Testis (tissue), 3 donors: ENCODE data around the gene G2E3. TPM values are rescaled to one million over a fixed set of nuclear protein-coding genes. Genes with fewer than 3 reads are reported as not detected.
"Not testable (repeated sequence)": the region's sequence is repeated elsewhere in the genome, so short reads cannot be mapped to it uniquely, and the experiment has no call there.

Experiments used
- DNase-seq: peaks from one replicate; pipeline ENCODE4 v3.0.0-alpha.2; 2019
- H3K27ac ChIP-seq, 2 donors: fragments of 200-600 bp; sonication (generic); one replicate each; pipeline ENCODE4 v1.5.1; 2019
- H3K27me3 ChIP-seq: fragments of 200-600 bp; sonication (generic); one replicate; pipeline ENCODE4 v1.5.1; 2019
- H3K36me3 ChIP-seq: fragments of 200-600 bp; sonication (generic); one replicate; pipeline ENCODE4 v1.5.1; 2017; ENCODE audit warnings: low read depth; ENCODE audit errors: missing control alignments
- H3K4me1 ChIP-seq: fragments of 200-600 bp; sonication (generic); one replicate; pipeline ENCODE4 v1.5.1; 2019
- H3K4me3 ChIP-seq, 2 donors: fragments of 200-600 bp; sonication (generic); one replicate each; pipeline ENCODE4 v1.5.1; 2017 to 2019
- H3K9me3 ChIP-seq: fragments of 200-600 bp; sonication (generic); one replicate; pipeline ENCODE4 v1.5.1; 2017
- CTCF ChIP-seq, 3 experiments: fragments of 450-650 bp in 2 of 3; fragments of 200-600 bp in 1 of 3; sonication (generic) in 1 of 3; IDR thresholded peaks; one replicate each; pipeline ENCODE4 v1.5.1; 2016 to 2019; ENCODE audit warnings: antibody characterized with exemption in 3 of 3, mild to moderate bottlenecking in 2 of 3, moderate library complexity in 1 of 3
- POLR2A ChIP-seq: fragments of 450-650 bp; IDR thresholded peaks from one replicate; pipeline ENCODE4 v1.6.1; 2017; ENCODE audit warnings: antibody characterized with exemption, mild to moderate bottlenecking, moderate library complexity
- WGBS, 2 donors: methylation state at CpG; one replicate each; pipeline ENCODE4 v1.1.5; 2018; 5-methylcytosine and 5-hydroxymethylcytosine counted together
- intact Hi-C: fragments of 100-400 bp; cut with DNase I; formaldehyde crosslinking; loops from one replicate; pipeline ENCODE4 v1.15.1; 2023; ENCODE audit warnings: low total_unique reads
- polyA plus RNA-seq: library from polyadenylated mRNA; stranded (reverse); fragments of 350-450 nt; fragmentation: Illumina TruSeq; extraction: RNeasy Lipid Tissue Mini Kit (QIAGEN cat#74804); gene quantifications from one replicate; pipeline ENCODE4 v1.2.3, GENCODE V29; 2014; ENCODE audit warnings: low read depth, low replicate concordance; ENCODE audit not compliant: insufficient read depth
- total RNA-seq, 2 donors: library from RNA; depleted of rRNA; stranded (reverse); fragments of >200 nt; gene quantifications; one replicate each; pipeline ENCODE4 v1.2.3, GENCODE V29; 2016

G2E3 gene
- total and polyA plus RNA-seq, 3 donors from 2014 or later = 29.5 to 53.2 (median 42.7) TPM

- Histone ChIP-seq H3K4me3 (no peak overlapping the region), H3K36me3 (no peaks in the 10 kb centered on the region), H3K9me3 (no peaks in the 10 kb centered on the region), H3K27me3 (no peaks in the 10 kb centered on the region), H3K27ac (no peak overlapping the region), H3K4me1 (no peaks in the 10 kb centered on the region)
- TF ChIP-seq POLR2A (no peak), CTCF (IDR thresholded peaks at IDR 0.05) (no peak)
- intact Hi-C loops = no loop called here
- no peak for DNase-seq
Measured at GRCh38 chr14:30630248-30630647, 71.3 kb downstream of the G2E3 start.

GRCh38 chr14:30632730-30633129 lies 73.8 kb downstream of the G2E3 start:
- TF ChIP-seq CTCF (IDR thresholded peaks at IDR 0.05) (no peak), POLR2A (no peak)
- H3K4me3 ChIP-seq = no peak overlapping the region
- no peaks in the 10 kb centered on the region for H3K36me3 ChIP-seq
- no peaks in the 10 kb centered on the region for H3K9me3 ChIP-seq
- intact Hi-C loops = no loop called here
- DNase-seq = no peak
- no peaks in the 10 kb centered on the region for H3K27me3 ChIP-seq
- no peaks in the 10 kb centered on the region for H3K4me1 ChIP-seq
- WGBS, 2 donors = 97 to 100% methylated on average over 1 of the region's 1 CpG
- no peak overlapping the region for H3K27ac ChIP-seq

DNA sequence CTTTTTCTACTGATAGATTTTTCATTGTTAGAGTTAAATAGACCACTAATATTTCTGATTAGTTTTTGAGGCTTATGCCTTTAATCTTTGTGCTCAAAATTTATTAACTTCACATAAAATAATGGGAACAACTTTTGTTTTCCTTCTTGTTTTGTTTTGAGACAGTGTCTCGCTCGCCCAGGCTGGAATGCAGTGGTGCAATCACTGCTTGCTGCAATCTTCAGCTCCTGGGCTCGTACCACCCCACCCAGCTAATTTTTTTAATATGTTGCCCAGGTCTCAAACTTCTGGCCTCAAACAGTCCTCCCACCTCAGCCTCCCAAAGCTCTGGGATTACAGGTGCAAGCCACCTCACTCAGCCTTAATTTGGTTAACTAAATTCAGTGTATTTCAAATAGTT lies 80.0 kb downstream of the G2E3 start:
- Histone ChIP-seq H3K4me3 (no peak overlapping the region), H3K27me3 (no peaks in the 10 kb centered on the region), H3K36me3 (no peaks in the 10 kb centered on the region), H3K27ac (no peak overlapping the region), H3K4me1 (no peaks in the 10 kb centered on the region), H3K9me3 (no peaks in the 10 kb centered on the region)
- no peak for TF ChIP-seq CTCF (IDR thresholded peaks at IDR 0.05)
- intact Hi-C loops = no loop called here
- 89 to 94% methylated on average over 3 of the region's 3 CpGs for WGBS, 2 donors
- DNase-seq = no peak

GRCh38 chr14:30641207-30641606 lies 82.2 kb downstream of the G2E3 start:
- Histone ChIP-seq H3K27ac (no peak overlapping the region), H3K4me1 (no peaks in the 10 kb centered on the region), H3K4me3 (no peak overlapping the region), H3K9me3 (no peaks in the 10 kb centered on the region), H3K27me3 (no peaks in the 10 kb centered on the region), H3K36me3 (no peaks in the 10 kb centered on the region)
- intact Hi-C loops = no loop called here
- WGBS, 2 donors = 90 to 95% methylated on average over 1 of the region's 1 CpG
- no peak for DNase-seq
- TF ChIP-seq POLR2A = no peak
- TF ChIP-seq CTCF (IDR thresholded peaks at IDR 0.05) = no peak

DNA sequence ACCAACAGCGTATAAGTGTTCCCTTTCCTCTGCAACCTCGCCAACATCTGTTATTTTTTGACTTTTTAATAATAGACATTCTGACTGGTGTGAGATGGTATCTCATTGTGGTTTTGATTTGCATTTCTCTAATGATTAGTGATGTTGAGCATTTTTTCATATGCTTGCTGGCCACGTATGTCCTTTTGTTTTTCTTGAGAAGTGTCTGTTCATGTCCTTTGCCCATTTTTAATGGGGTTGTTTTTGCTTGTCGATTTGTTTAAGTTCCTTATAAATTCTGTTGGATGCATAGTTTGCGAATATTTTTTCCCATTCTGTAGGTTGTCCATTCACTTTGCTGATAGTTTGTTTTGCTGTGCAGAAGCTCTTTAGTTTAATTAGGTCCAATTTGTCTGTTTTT lies 85.5 kb downstream of the G2E3 start:
- H3K4me1 ChIP-seq, intact Hi-C loops, DNase-seq, H3K36me3 ChIP-seq, H3K9me3 ChIP-seq, H3K4me3 ChIP-seq, H3K27me3 ChIP-seq, H3K27ac ChIP-seq: not testable (repeated sequence)
- WGBS, 2 donors = 95 to 97% methylated on average over 5 of the region's 5 CpGs
